GM18507 (cell line): Measurements from ENCODE around the gene IL32.
"Not testable (repeated sequence)": the region's sequence is repeated elsewhere in the genome, so short reads cannot be mapped to it uniquely, and the experiment has no call there.

Experiments used
- DNase-seq: peaks from one replicate; pipeline ENCODE4 v3.0.0; 2011; ENCODE audit warnings: low read depth; ENCODE audit not compliant: insufficient read length; ENCODE audit errors: extremely low spot score
- FAIRE-seq: peaks from 2 replicates; lab custom pipeline; 2011; peaks lifted over from hg19 to GRCh38; lab: Jason Lieb, UNC

The IL32 gene

DNA sequence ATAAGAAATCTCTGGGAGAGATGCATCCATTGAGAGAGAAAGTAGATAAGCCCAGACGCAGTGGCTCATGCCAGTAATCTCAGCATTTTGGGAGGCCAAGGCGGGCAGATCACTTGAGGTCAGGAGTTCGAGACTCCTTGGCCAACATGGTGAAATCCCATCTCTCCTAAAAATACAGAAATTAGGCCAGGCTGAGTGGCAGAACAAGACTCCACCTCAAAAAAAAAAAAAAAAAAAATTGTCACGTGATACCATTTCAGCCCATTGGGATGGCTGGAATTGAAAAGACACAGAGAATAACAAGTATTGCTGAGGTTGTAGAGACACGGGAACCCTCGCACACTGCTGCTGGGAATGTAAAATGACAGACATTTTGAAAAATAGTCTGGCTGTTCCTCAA is 2.9 kb upstream of the IL32 start:
- DNase-seq (no peak), FAIRE-seq (no peak)

DNA sequence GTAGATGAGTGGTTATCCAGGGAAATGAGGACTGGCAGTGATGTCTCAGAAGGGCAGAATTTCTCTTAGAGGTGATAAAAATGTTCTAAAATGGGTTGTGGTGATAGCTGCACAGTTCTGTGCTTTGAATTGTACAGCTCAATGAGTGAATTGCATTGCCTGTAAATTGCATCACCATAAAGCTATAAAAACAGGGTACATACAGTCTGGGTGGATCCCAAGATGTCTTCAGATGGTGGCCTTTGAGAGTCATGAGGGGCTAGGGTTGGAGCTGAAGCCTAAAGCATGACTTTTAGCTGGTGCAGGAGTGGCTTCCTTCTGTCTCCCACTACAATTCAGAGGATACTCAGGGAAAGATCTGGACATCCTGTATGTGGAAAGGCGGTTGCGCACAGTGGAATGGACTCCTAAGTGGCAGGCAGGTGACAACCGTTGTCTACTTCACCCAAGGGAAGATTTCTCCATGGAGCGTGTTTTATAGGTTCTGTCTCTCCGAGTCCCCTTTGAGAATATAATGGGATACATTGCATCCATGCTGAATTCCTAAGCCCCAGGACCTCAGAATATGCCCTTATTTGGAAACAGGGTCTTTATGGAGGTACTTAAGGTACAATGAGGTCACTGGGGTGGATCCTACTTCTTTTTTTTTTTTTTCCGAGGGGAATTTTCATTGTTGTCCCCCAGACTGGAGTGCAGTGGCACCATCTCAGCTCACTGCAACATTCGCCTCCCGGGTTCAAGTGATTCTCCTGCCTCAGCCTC is 1.6 kb upstream of the IL32 start:
- DNase-seq (no peak), FAIRE-seq (no peak)

DNA sequence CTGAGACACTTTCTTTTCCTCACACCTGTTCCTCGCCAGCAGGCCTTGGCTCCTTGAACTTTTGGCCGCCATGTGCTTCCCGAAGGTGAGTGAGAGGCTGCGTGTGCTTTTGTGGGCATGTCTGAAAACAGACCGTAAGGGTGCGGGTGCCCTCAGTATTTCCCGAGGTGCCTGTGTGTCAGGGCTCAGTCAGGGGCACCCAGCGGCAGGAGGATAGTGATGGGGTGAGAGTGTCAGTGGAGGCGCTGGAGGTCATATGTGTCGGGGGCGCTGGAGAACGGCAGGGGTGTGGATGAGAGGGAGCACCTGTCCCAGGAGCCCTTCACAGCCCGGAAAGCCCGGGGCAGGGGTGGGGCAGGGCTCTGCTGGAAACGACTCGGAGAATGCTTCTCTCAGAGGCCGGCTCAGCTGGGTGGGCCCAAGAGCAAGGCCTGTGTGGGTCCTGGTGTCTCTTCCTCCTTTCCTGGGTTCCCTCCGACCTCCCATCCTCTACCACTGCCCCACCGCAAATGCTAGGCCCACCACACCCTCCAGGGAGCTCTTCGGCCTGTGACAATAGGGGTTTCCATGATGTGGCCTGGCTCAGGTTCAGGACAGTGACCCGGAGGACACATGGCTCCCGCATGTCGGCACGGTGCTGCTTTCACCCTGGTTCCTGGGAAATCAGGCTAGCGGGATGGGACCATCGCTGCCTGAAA is 451 bp downstream of the IL32 start:
- FAIRE-seq: no peak

DNA sequence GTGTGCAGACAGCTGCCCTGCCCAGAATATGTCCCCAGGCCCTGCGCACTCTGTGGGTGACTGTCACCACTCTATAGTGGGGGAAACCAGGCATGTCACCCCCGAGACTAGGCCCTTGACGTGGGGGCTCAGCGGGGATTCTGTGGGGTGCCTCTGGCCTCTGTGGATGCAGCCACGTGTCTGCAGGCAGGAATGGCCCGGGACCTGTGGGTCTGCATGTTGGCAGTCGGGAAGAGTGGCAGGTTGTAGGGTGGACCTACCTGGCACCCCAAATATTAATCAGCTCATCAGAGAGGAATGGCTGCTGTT is 954 bp downstream of the IL32 start:
- no peak for FAIRE-seq
- DNase-seq: no peak

More for the DNA sequence above, 451 bp downstream of the IL32 start:
- DNase-seq: no peak

DNA sequence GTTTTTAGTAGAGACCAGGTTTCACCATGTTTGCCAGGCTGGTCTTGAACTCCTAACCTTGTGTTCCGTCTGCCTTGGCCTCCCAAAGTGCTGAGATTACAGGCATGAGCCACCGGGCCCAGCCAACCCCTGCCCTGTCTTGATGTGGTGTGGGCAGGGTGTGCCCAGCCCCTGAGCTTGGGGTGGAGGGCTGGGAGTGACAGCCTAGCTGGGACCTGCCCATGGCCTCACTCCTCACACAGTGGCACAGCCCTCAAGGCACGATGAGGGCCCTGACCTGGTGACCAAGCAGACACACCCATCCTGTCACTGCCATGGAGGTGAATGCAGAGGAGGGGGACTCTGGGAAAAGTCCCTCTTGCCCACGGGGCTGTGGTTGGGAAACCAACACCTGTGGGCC is 3.0 kb downstream of the IL32 start:
- no peak for FAIRE-seq
- DNase-seq: no peak

DNA sequence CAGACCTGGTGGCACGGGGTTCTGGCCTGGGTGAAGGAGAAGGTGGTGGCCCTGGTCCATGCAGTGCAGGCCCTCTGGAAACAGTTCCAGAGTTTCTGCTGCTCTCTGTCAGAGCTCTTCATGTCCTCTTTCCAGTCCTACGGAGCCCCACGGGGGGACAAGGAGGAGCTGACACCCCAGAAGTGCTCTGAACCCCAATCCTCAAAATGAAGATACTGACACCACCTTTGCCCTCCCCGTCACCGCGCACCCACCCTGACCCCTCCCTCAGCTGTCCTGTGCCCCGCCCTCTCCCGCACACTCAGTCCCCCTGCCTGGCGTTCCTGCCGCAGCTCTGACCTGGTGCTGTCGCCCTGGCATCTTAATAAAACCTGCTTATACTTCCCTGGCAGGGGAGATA is 3.7 kb downstream of the IL32 start:
- FAIRE-seq, DNase-seq: not testable (repeated sequence)

DNA sequence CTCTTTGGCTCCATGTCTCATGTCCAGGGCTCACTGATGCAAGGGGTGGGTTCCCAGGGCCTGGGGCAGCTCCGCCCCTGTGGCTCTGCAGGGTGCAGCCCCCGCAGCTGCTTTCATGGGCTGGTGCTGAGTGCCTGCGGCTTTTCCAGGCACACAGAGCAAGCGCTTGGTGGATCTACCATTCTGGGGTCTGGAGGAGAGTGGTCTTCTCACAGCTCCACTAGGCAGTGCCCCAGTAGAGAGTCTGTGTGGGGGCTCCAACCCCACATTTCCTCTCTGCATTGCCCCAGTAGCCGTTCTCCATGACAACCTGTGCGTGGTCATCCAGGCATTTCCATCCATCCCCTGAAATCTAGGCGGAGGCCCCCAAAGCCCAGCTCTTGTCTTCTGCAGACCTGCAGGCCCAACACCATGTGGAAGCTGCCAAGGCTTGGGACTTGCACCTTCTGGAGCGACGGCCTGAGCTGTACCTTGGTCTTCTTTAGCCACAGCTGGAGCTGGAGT is 5.2 kb downstream of the IL32 start:
- FAIRE-seq (no peak), DNase-seq (no peak)

DNA sequence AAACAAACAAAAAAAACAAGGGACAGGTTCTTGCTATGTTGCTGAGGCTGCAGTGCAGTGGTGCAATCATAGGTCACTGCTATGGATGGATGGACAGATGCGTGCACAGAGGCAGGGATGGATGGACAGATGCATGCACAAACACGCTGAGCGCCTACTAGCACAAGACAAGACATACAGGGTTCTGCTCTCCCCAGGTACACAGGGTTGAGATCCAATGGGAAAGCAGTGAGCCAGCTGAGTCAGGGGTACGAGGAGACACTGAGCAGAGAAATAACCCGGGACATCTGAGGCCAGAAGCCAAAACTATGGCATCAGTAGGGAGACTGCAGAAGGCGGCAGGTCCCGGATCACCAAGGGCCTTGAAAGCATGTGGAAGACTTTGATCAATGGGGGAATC is 6.2 kb downstream of the IL32 start:
- FAIRE-seq: no peak
- no peak for DNase-seq

DNA sequence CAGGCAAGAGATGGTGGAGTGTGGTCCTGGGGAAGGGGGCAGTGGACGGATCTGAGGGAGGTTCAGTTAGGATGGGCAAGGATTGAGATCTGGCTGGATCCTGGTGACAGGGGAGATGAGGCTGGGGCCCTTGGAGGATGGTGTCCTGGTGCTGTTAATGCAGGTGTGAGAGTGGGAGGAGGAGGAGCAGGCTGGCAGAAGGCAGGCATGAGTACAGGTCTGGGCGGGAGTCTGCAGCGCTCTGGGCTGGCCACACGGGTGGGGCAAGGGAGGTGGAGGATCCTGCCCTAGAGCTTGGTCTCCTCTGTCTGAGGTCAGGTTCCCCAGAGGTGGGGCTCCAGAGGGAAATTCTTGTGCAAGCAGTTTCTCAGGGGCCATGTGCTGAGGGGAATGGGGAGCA is 6.7 kb downstream of the IL32 start:
- not testable (repeated sequence) for FAIRE-seq, DNase-seq

DNA sequence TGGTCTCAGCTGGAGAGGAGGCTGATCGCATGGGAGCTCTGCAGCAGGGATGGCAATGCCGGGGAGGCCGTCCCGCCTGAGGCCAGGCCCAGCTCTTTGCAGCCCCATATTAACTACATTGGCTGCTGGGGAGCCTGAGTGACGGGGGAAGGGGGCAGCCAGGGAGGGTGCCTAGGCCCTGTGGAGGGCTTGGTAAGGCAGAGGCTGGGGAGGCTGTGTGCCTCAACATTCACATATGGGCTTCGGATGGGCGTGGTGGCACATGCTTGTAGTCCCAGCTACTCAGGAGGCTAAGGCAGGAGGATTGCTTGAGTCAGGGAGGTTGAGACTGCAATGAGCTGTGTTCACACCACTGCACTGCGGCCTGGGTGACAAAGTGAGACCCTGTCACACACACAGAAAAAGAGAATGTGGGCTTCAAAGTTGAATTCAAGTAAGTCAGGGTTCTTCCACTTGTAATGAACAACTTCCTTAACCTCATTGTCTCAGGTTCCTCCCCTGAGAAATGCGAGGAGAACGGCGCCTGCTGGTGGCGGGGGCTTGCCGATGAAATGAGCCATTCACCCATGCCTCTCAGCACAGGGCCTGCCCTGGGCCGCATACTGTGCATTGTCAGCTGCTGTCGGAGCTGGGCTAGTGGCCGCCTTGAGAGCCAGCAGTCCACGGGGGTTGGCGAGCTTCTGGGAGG is 7.3 kb downstream of the IL32 start:
- not testable (repeated sequence) for DNase-seq
- FAIRE-seq: peak; percentile 5

DNA sequence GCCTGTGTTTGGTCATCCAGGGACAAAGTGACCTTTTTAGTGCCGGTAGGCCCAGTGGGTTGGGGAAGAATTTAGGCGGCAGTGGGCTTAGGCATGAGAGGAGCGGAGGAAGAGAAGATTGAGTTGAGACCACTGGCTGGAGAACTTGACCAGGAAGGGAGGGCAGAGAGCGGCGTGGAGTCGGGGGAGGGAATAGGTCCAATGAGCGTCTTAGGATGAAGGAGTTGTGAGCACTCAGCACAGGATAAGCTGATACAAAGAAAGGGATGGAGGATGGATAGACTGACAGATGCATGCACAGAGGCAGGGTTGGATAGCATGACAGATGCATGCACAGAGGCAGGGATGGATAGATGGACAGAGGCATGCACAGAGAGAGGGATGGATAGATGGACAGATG is 8.0 kb downstream of the IL32 start:
- DNase-seq (no peak), FAIRE-seq (no peak)

DNA sequence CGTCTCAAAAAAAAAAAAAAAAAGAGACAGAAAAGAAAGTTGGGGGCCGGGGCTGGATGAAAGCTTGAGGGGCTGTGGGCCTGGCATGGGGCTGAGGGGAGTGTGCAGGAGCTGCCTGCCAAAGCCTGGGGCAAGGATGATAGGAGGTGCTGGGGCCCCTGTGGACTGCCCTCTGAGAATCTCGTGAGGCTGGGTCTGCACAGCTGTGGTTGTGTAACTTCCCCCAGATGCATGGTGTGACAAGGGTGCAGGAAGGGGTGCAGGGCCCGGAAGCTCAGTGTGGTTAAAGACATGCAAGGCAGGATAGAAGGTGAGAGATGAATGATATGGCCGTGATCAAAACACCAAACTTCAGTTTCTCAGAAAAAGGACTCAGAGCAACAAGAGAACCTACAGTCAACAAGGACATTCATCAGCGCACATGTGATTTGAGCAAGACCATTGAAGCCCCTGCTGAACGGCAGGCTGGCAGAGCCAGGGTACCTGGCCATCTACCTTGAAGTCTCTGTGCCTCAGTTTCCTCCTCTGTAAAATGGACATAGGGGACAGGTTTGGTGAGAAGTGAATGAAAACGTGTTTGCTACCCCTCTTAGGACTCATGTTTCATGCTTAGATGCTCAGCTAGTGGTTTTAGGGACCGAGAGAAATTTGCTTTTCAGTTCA is 9.6 kb downstream of the IL32 start:
- DNase-seq (no peak), FAIRE-seq (peak; percentile 92)

DNA sequence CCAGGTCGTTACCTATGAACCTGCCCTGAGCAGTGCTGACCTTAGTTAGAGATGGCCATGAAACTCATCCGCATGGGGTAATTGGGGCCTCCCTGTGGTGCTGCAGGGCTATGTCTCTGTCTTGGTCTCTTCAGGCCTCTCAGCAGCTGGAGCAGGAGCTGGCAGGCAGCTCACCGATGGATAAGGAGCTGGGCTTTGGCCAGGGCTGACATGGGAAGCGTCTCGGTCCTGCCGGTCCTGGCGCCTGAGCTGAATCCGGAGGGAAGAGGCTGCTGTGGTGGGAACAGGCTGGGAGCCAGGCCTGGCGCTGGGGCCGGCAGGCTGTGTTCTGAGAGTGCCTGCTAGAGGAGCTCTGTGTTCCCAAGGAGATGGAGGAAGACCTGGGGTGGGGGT is 10.1 kb downstream of the IL32 start:
- FAIRE-seq (no peak), DNase-seq (no peak)

DNA sequence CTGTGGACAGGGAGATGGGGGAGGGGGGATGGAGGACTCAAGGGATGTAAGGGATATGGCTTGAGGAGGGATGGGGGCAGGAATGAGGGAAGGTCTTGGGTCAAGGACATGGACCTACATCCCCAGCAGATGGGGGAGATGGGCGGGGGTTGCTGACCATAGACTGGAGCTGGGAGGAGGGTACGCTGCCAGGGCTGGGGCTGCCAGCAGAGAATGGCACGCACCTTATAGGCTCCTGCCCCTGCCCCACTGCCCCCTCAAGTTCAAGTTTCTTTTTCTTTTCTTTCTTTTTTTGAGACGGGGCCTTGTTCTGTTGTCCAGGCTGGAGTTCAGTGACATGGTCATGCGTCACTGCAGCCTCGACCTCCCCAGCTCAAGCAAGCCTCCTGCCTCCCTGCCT is 10.5 kb downstream of the IL32 start:
- peak; percentile 45 for FAIRE-seq
- not testable (repeated sequence) for DNase-seq

DNA sequence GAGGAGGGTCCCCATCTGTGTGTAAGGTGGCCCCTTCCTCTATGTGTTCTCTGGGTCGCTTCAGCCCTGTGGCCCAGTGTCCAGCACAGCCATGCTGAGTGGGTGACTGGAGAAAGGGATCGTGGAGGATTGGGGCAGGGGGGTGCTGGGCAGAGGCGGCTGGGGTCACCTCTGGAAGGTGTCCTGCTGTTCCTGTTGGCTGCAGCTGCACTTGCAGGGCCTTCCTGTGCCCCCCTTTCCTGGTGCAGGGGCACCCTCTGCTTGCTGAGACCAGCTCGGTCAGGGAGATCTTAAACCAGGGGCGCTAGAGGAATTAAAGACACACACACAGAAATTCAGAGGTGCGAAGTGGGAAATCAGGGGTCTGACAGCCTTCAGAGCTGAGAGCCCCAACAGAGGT is 11.1 kb downstream of the IL32 start:
- no peak for FAIRE-seq
- DNase-seq: no peak

DNA sequence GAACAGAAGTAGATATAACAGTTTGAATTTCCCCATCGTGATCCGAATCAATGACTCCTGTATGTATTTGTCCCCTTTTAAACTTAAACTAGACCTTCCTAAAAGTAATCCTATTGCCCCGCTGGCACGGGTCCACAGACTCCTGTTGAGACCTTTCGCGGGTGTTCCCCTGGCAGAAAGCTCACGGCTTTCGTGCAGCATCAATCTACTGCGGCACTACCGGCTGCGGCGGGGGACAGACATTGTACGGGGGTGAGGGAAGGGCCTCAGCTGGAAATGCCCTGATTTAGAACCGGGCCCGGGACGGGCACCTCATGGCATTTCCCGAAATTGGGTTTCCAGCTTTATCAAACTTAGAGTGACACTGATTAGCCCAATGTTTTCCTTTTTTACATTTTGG is 14.6 kb downstream of the IL32 start:
- DNase-seq (no peak), FAIRE-seq (no peak)

DNA sequence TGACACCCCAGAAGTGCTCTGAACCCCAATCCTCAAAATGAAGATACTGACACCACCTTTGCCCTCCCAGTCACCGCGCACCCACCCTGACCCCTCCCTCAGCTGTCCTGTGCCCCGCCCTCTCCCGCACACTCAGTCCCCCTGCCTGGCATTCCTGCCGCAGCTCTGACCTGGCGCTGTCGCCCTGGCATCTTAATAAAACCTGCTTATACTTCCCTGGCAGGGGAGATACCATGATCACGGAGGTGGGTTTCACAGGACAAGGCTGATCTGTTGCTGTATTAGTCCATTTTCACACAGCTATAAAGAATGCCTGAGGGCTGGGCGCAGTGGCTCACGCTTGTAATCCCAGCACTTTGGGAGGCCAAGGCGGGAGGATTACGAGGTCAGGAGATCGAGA is 16.5 kb downstream of the IL32 start:
- not testable (repeated sequence) for FAIRE-seq

DNA sequence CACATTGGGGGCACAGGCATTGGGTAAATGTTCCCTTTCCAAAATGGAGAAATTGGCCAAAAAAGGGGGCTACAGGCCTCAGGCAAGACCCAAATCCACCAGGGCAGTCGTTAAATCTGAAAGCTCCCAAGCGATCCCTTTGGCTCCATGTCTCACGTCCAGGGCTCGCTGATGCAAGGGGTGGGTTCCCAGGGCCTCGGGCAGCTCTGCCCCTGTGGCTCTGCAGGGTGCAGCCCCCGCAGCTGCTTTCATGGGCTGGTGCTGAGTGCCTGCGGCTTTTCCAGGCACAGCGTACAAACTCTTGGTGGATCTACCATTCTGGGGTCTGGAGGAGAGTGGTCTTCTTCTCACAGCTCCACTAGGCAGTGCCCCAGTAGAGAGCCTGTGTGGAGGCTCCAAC is 18.0 kb downstream of the IL32 start:
- FAIRE-seq, DNase-seq: not testable (repeated sequence)

More for the DNA sequence above, 16.5 kb downstream of the IL32 start:
- DNase-seq: not testable (repeated sequence)

DNA sequence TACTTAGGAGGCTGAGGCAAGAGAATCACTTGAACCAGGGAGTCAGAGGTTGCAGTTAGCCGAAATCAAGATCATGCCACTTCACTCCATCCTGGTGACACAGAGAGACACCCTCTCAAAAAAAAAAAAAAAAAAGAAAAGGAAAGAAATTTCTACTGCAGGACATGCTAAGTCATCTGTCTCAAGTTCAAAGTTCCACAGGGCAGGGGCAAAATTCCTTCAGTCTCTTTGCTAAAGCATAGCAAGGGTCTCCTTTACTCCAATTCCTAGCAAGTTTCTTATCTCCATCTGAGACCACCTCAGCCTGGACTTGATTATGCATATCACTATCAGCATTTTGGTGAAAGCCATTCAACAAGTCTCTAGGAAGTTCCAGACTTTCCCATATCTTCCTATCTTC is 19.1 kb downstream of the IL32 start:
- no peak for DNase-seq
- no peak for FAIRE-seq
